Lower lobe of right lung (tissue), 2 donors: ENCODE results near the gene CAMK2D. TPM values are rescaled to one million over a fixed set of nuclear protein-coding genes. Genes with fewer than 3 reads are reported as not detected.

Experiments
- ATAC-seq, 2 donors: fragments of 200-7000 bp; cut with Tn5 transposase; one replicate each; pipeline ENCODE4 v1.9.1; 2020 to 2022; ENCODE audit warnings: mild to moderate bottlenecking in 2 of 2, moderate library complexity in 2 of 2
- DNase-seq: peaks from one replicate; pipeline ENCODE4 v3.0.0-alpha.2; 2020
- H3K27ac ChIP-seq: fragments of 200-600 bp; one replicate; pipeline ENCODE4 v1.8.0; 2022
- H3K27me3 ChIP-seq: fragments of 200-600 bp; one replicate; pipeline ENCODE4 v1.8.0; 2022; ENCODE audit warnings: low read depth
- H3K36me3 ChIP-seq: fragments of 200-600 bp; one replicate; pipeline ENCODE4 v1.8.0; 2022; ENCODE audit warnings: mild to moderate bottlenecking
- H3K4me1 ChIP-seq: fragments of 200-600 bp; one replicate; pipeline ENCODE4 v1.8.0; 2022
- H3K4me3 ChIP-seq: fragments of 200-600 bp; one replicate; pipeline ENCODE4 v1.8.0; 2022; ENCODE audit warnings: mild to moderate bottlenecking
- H3K9me3 ChIP-seq: fragments of 200-600 bp; one replicate; pipeline ENCODE4 v1.8.0; 2022
- CTCF ChIP-seq: fragments of 200-600 bp; IDR thresholded peaks from one replicate; pipeline ENCODE4 v1.8.0; 2022; ENCODE audit warnings: antibody characterized with exemption, mild to moderate bottlenecking
- intact Hi-C: fragments of 100-400 bp; cut with DNase I; formaldehyde crosslinking; loops from one replicate; pipeline ENCODE4 v1.11.0; 2022
- total RNA-seq: library from RNA; stranded (reverse); fragmentation: NEBNext Ultra II Directional; extraction: Animal tissue kit (Norgen Biotek cat#: 25700); gene quantifications from one replicate; pipeline ENCODE4 v1.2.1, GENCODE V29; 2021
- donor health status: DM: no; HTN: yes; CAD: no; lungs with severe emphysema.

CAMK2D gene
- total RNA-seq, 1 donor from 2014 or later: 40.7 TPM

DNA sequence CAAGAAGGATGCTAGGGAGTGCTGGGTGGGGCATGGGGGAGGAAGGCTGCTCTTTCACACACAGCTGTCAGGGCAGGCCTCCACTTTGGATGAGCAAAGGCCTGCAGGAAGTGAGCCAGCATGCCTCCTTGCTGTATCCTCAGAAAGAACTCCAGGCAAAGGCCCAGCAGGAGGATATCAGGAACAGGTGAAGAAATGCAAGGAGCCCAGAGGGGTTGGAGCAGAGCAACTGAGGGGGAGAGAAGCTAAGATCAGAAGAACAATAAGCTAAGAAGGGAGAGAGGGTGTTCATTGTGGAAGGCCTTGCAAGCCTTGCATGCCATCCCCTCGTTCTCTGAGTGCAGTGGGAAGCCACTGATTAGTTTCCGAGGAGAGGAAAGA is 115.1 kb downstream of the CAMK2D start:
- DNase-seq: no peak
- intact Hi-C loops: no loop called here
- no peak for TF ChIP-seq CTCF
- no peak overlapping the region for H3K27ac ChIP-seq
- no peaks in the 10 kb centered on the region for H3K9me3 ChIP-seq
- H3K27me3 ChIP-seq: no peaks in the 10 kb centered on the region
- ATAC-seq: peak in 1 of 2 donors; percentile 51
- H3K4me3 ChIP-seq: no peak overlapping the region
- peaks cover 33% of the 10 kb centered on the region for H3K4me1 ChIP-seq
- H3K36me3 ChIP-seq: no peaks in the 10 kb centered on the region

DNA sequence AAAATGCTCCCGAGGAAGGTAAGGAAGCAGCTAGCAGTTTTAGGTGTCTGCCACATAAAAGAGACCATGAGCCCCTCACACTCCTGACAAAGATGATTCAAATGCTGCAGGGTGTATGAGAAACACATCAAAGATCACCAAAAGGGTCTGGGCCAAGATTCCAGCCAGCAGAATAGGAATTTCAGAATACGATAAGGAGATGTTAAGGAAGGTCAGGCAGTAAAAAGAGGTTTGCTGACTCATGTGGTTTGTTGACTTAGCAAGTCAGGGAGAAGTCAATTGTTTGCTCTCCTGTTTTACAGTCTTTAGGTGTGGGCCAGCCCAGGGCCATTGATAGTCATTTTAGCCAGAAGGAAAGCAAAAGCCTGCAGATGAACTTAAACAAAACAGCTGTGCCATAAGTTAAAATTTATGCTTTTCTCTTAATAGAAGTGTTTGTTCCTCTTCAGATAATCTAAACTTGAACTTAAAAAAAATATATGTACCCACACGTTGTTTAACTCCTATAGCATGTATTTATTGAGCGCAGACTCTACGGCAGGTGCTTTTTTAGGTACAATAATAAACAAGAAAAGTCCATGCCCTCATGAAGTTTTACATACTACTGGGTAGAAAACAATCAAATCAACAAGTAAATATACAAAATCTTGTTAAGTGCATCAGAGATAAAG is 115.6 kb downstream of the CAMK2D start:
- no peak overlapping the region for H3K4me3 ChIP-seq
- peaks cover 37% of the 10 kb centered on the region for H3K4me1 ChIP-seq
- no peaks in the 10 kb centered on the region for H3K9me3 ChIP-seq
- intact Hi-C loops: no loop called here
- no peaks in the 10 kb centered on the region for H3K27me3 ChIP-seq
- TF ChIP-seq CTCF: no peak
- peak overlapping the region; percentile 18 for H3K27ac ChIP-seq
- ATAC-seq (peak; percentile 91 to 99), DNase-seq (no peak)
- H3K36me3 ChIP-seq: no peaks in the 10 kb centered on the region

DNA sequence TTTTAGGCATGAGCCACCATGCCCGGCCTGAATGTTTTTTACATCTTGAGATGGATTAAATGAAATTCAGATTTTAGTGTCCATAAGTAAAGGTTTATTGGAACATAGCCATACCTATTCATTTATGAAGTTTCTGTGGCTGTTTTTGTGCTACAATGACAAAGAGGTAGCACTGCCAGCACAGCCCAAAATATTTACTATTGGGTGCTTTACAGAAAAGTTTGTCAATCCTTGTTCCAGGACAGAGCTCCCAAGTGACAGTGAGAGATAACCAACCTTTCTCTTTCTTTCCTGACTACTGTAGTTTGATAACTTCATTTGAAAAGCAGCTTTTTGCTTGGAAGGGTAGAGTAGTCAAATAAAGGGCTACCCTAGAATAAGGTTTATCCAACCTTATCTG is 116.2 kb downstream of the CAMK2D start:
- peak overlapping the region; percentile 18 for H3K27ac ChIP-seq
- H3K4me1 ChIP-seq: peaks cover 37% of the 10 kb centered on the region
- H3K36me3 ChIP-seq: no peaks in the 10 kb centered on the region
- no peak for ATAC-seq
- no peaks in the 10 kb centered on the region for H3K27me3 ChIP-seq
- H3K9me3 ChIP-seq: no peaks in the 10 kb centered on the region
- intact Hi-C loops: no loop called here
- no peak for DNase-seq
- TF ChIP-seq CTCF: no peak
- no peak overlapping the region for H3K4me3 ChIP-seq

- TF ChIP-seq CTCF: no peak
- peaks cover 43% of the 10 kb centered on the region for H3K4me1 ChIP-seq
Measured at GRCh38 chr4:113644398-113644797, 117.1 kb downstream of the CAMK2D start.

GRCh38 chr4:113643505-113643904 is 118.0 kb downstream of the CAMK2D start:
- H3K36me3 ChIP-seq: no peaks in the 10 kb centered on the region
- no peaks in the 10 kb centered on the region for H3K9me3 ChIP-seq
- H3K27ac ChIP-seq: no peak overlapping the region
- peaks cover 49% of the 10 kb centered on the region for H3K4me1 ChIP-seq
- DNase-seq (no peak), ATAC-seq (no peak)
- TF ChIP-seq CTCF: no peak
- no peak overlapping the region for H3K4me3 ChIP-seq
- no peaks in the 10 kb centered on the region for H3K27me3 ChIP-seq
- intact Hi-C loops: no loop called here

More at GRCh38 chr4:113644398-113644797, 117.1 kb downstream of the CAMK2D start:
- H3K27ac ChIP-seq: no peak overlapping the region
- ATAC-seq (no peak), DNase-seq (no peak)
- H3K9me3 ChIP-seq: no peaks in the 10 kb centered on the region
- H3K27me3 ChIP-seq: no peaks in the 10 kb centered on the region
- intact Hi-C loops: no loop called here
- H3K4me3 ChIP-seq: no peak overlapping the region
- H3K36me3 ChIP-seq: no peaks in the 10 kb centered on the region
